Measurements from ENCODE around the gene AKAP7. TPM values are rescaled to one million over a fixed set of nuclear protein-coding genes. Genes with fewer than 3 reads are reported as not detected.

The AKAP7 gene
- 1.6 and 2.1 TPM in 2 replicates for total RNA-seq

DNA sequence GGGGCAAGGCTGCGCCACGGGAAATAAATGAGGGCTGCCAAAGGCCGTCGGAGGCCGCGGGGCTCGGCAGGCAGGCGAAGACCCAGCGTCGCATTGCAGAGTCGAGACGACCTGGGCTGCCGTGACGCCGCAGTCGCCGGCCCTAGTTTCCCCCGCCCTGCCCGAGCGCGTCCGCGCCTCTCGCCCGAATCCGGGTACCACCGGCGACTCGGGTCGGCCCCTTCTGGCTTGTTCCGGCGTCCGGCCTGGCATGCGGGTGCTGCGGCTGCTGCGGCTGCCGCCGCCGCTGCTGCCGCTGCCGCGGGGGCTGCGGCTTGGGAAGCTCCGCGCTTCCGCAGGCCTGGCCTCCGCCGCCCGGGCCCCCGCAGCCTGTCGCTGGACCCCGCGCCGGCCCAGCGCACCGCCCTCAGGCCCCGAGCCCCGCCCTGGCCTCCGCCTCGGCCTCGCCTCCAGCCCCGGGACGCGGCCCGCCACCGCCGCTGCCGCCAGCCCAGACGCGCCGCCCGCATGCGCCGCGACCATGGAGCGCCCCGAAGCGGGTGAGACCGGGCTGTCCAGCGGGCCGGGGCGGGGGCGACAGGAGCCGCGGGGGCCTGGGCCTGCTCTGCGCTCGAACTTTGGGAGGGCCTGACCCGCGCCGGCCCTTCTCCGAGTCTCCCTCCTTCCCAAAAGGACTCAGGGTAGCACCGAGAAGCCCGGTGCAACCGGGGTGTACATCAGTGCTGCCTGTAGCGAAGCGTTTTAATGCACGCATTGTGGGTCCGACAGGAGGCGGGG lies at the start of gene AKAP7:
Gene AKAP7 (plus strand): TSS at position 224 of the 777 bp plus-strand sequence. CDS start 297 bp downstream, at position 521.

Other genes starting within 250 kb of the AKAP7 start
- 44.8 and 103 TPM in 2 replicates for gene EPB41L2, start 72.2 kb upstream of the AKAP7 start, total RNA-seq

Measured in endothelial cell of coronary artery (primary cell).